Esophagus (tissue), 2 donors: Measurements from ENCODE around the gene LSMEM2. TPM values are rescaled to one million over a fixed set of nuclear protein-coding genes. Genes with fewer than 3 reads are reported as not detected.

Experiments
- H3K27ac ChIP-seq, 2 donors: one replicate each; pipeline ENCODE4 v1.5.1; 2013; ENCODE audit warnings: low read depth in 2 of 2, mild to moderate bottlenecking in 2 of 2, inconsistent platforms in 1 of 2, low read length in 1 of 2, moderate library complexity in 1 of 2
- H3K27me3 ChIP-seq, 2 donors: one replicate each; pipeline ENCODE4 v1.6.1; 2013; ENCODE audit warnings: low read length in 2 of 2, control low read depth in 1 of 2, mild to moderate bottlenecking in 1 of 2; ENCODE audit not compliant: insufficient read depth in 2 of 2, control insufficient read depth in 1 of 2
- H3K36me3 ChIP-seq, 2 donors: one replicate each; pipeline ENCODE4 v1.6.1; 2013; ENCODE audit warnings: low read length in 1 of 2; ENCODE audit not compliant: control insufficient read depth in 2 of 2, insufficient read depth in 2 of 2
- H3K4me1 ChIP-seq, 2 donors: one replicate each; pipeline ENCODE4 v1.6.1; 2013; ENCODE audit warnings: low read length in 1 of 2; ENCODE audit not compliant: control insufficient read depth in 2 of 2, insufficient read depth in 2 of 2
- H3K4me3 ChIP-seq, 2 donors: one replicate each; pipeline ENCODE4 v1.5.1; 2013; ENCODE audit warnings: low read length in 2 of 2, mild to moderate bottlenecking in 2 of 2, low read depth in 1 of 2, moderate library complexity in 1 of 2
- H3K9me3 ChIP-seq, 2 donors: one replicate each; pipeline ENCODE4 v1.6.1; 2013; ENCODE audit warnings: mild to moderate bottlenecking in 2 of 2, low read depth in 1 of 2, low read length in 1 of 2, moderate library complexity in 1 of 2; ENCODE audit not compliant: control insufficient read depth in 2 of 2, insufficient read depth in 1 of 2
- WGBS, 2 donors: extraction: QIAGEN DNeasy Blood & Tissue Kit; methylation state at CpG; one replicate each; pipeline ENCODE4 v1.1.7; 2013; 5-methylcytosine and 5-hydroxymethylcytosine counted together
- polyA plus RNA-seq, 2 donors: library from polyadenylated mRNA; stranded (reverse); fragments of 200-250 nt; gene quantifications; one replicate each; pipeline ENCODE4 v1.2.3, GENCODE V29; 2013
- donor health status: healthy with polysubstance abuse.
- donor health status: Bipolar disorder and iron deficiency.

The LSMEM2 gene
- polyA plus RNA-seq, 2 donors, result 0.07 to 0.16 TPM

GRCh38 chr3:50333744-50334328 lies 54.9 kb downstream of the LSMEM2 start:
- peaks cover 0 to 2% of the 10 kb centered on the region in 2 donors for H3K9me3 ChIP-seq
- no peak overlapping the region for H3K4me3 ChIP-seq
- H3K27me3 ChIP-seq, result no peaks in the 10 kb centered on the region
- peaks cover 16 to 21% of the 10 kb centered on the region in 2 donors for H3K36me3 ChIP-seq
- H3K4me1 ChIP-seq, result peaks cover 4 to 6% of the 10 kb centered on the region in 2 donors
- peak overlapping the region; percentile 54 to 60 for H3K27ac ChIP-seq
- 59 to 65% methylated on average over 12 of the region's 12 CpGs for WGBS, 2 donors

- Histone ChIP-seq H3K9me3 (peaks cover 0 to 2% of the 10 kb centered on the region in 2 donors), H3K36me3 (peaks cover 16 to 21% of the 10 kb centered on the region in 2 donors), H3K27me3 (no peaks in the 10 kb centered on the region), H3K4me1 (peaks cover 4 to 6% of the 10 kb centered on the region in 2 donors), H3K4me3 (no peak overlapping the region), H3K27ac (peak overlapping the region; percentile 54 to 60)
- WGBS, 2 donors, result 44 to 52% methylated on average over 5 of the region's 5 CpGs
These were observed 55.6 kb downstream of the LSMEM2 start for GRCh38 chr3:50334339-50335075.

GRCh38 chr3:50336452-50337174 lies 57.7 kb downstream of the LSMEM2 start:
- H3K4me1 ChIP-seq, result peaks cover 10 to 18% of the 10 kb centered on the region in 2 donors
- 0 to 1% methylated on average over 23 to 31 of the region's 31 CpGs for WGBS, 2 donors
- peak overlapping the region; percentile 98 to 99 for H3K27ac ChIP-seq

GRCh38 chr3:50337175-50337861 lies 58.4 kb downstream of the LSMEM2 start:
- H3K9me3 ChIP-seq, result no peaks in the 10 kb centered on the region
- H3K27me3 ChIP-seq, result no peaks in the 10 kb centered on the region
- H3K4me1 ChIP-seq, result peaks cover 12 to 19% of the 10 kb centered on the region in 2 donors
- H3K4me3 ChIP-seq, result peak overlapping the region; percentile 55 to 76
- 0 to 1% methylated on average over 68 to 79 of the region's 79 CpGs for WGBS, 2 donors
- peak overlapping the region; percentile 98 to 99 for H3K27ac ChIP-seq
- H3K36me3 ChIP-seq, result peaks cover 0 to under 1% of the 10 kb centered on the region in 2 donors

More at GRCh38 chr3:50336452-50337174, 57.7 kb downstream of the LSMEM2 start:
- peak overlapping the region; percentile 55 to 76 for H3K4me3 ChIP-seq
- H3K9me3 ChIP-seq, result no peaks in the 10 kb centered on the region
- peaks cover 1 to 6% of the 10 kb centered on the region in 2 donors for H3K36me3 ChIP-seq
- no peaks in the 10 kb centered on the region for H3K27me3 ChIP-seq

Other genes starting within 250 kb of the LSMEM2 start
- gene RBM5, start 190.2 kb upstream of the LSMEM2 start, polyA plus RNA-seq, result 10 to 100 TPM; 62.0 to 97.4 TPM
- gene SEMA3F, start 123.8 kb upstream of the LSMEM2 start, polyA plus RNA-seq, result 10 to 100 TPM; 55.4 to 79.6 TPM
- under 1 TPM; 0.02 to 0.07 TPM for gene GNAT1, start 87.5 kb upstream of the LSMEM2 start, polyA plus RNA-seq
- gene SLC38A3, start 73.8 kb upstream of the LSMEM2 start, polyA plus RNA-seq, result under 1 TPM; 0.08 to 0.11 TPM
- 10 to 100 TPM; 52.2 to 61.8 TPM for gene GNAI2, start 42.9 kb upstream of the LSMEM2 start, polyA plus RNA-seq
- 1 to 10 TPM; 5.2 to 7.8 TPM for gene SEMA3B, start 9.9 kb upstream of the LSMEM2 start, polyA plus RNA-seq
- gene IFRD2, start 13.3 kb downstream of the LSMEM2 start, polyA plus RNA-seq, result 10 to 100 TPM; 65.6 to 69.5 TPM
- 1 to 10 TPM; 3.4 to 5.1 TPM for gene HYAL3, start 20.3 kb downstream of the LSMEM2 start, polyA plus RNA-seq
- 10 to 100 TPM in 1 of 2 donors, 1 to 10 TPM in 1; 6.9 to 11.2 TPM for gene NAA80, start 20.3 kb downstream of the LSMEM2 start, polyA plus RNA-seq
- 1 to 10 TPM; 3.2 to 4.2 TPM for gene HYAL1, start 24.5 kb downstream of the LSMEM2 start, polyA plus RNA-seq
- gene HYAL2, start 43.7 kb downstream of the LSMEM2 start, polyA plus RNA-seq, result 10 to 100 TPM; 25.6 to 43.1 TPM
- gene TUSC2, start 49.1 kb downstream of the LSMEM2 start, polyA plus RNA-seq, result 10 to 100 TPM; 14.2 to 34.6 TPM
- 10 to 100 TPM; 15.0 to 20.3 TPM for gene RASSF1, start 61.7 kb downstream of the LSMEM2 start, polyA plus RNA-seq
- gene ZMYND10, start 66.6 kb downstream of the LSMEM2 start, polyA plus RNA-seq, result under 1 TPM; 0.29 to 0.35 TPM
- 10 to 100 TPM; 14.9 to 16.4 TPM for gene NPRL2, start 71.7 kb downstream of the LSMEM2 start, polyA plus RNA-seq
- 10 to 100 TPM; 12.8 to 21.8 TPM for gene CYB561D2, start 71.8 kb downstream of the LSMEM2 start, polyA plus RNA-seq
- 10 to 100 TPM; 16.2 to 23.0 TPM for gene TMEM115, start 80.4 kb downstream of the LSMEM2 start, polyA plus RNA-seq
- under 1 TPM; 0.28 to 0.31 TPM for gene CACNA2D2, start 224.5 kb downstream of the LSMEM2 start, polyA plus RNA-seq